Measurements from ENCODE around the gene RAPGEF3.

The RAPGEF3 gene

GRCh38 chr12:47785036-47785886, 26.6 kb upstream of the RAPGEF3 start:
- Histone ChIP-seq H3K4me3 (replicated peaks; ENCODE audit: low read depth, low read length) (no peak overlapping the region), H3K36me3 (ENCODE audit: control insufficient read depth, insufficient read depth, low read length) (peaks cover 32% of the 10 kb centered on the region), H3K27me3 (replicated peaks; ENCODE audit: control insufficient read depth, insufficient read depth, low read length) (no peaks in the 10 kb centered on the region)
- DNase-seq (ENCODE audit: extremely low read depth, insufficient read length): no peak
- no peak for TF ChIP-seq CTCF (IDR thresholded peaks at IDR 0.05; ENCODE audit: insufficient read depth, low read length, poor library complexity, severe bottlenecking)

DNA sequence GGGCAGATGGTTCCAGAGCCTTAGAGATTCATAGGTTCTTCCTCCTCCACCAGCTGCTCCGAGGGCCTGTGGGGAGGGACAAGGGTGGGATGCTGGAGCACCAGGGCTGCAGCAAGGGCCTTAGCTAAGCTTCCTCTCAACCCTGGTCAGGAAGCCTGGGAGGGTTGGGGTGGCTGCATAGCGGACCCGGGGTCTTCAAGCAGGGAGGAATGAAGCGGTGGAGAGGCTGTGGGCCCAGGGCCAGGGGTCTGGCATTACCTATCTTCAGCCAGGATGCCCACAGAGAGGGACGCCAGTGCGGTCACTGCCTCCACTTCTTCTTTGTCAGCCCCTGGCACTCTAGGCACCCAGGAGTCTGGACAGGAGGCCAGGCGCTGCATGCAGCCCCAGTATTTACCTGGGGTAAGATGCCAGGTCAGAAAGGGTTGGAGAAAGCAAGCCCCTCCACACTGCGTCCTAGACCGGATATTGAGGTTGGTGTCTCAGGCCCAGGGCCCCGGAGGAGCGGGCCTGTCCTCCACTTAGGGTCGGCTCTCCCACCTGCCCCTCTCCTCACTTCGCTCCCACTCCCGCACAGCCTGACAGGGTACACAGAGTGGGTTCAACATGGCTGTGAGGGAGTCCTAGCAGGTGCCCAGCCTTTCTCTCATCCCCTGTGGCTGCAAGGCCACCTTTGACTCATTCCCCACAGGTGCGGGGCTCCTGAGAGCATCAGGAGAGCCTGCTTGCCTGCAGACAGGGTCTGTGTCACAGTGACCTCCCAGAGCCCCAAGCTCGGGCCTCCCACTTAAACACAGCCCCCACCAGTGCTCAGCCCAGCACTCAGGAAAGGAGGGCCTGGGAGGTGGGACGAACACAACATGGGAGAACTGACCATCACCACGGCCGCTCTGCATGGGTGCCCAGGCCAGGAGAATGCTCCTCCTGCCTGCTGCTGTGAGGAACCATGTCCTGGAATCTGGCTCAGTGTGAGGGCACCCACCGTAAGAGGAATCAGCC, 25.4 kb upstream of the RAPGEF3 start:
- Histone ChIP-seq H3K4me3 (replicated peaks; ENCODE audit: low read depth, low read length) (no peak overlapping the region), H3K36me3 (ENCODE audit: control insufficient read depth, insufficient read depth, low read length) (peaks cover 25% of the 10 kb centered on the region), H3K27me3 (replicated peaks; ENCODE audit: control insufficient read depth, insufficient read depth, low read length) (no peaks in the 10 kb centered on the region)
- DNase-seq (ENCODE audit: extremely low read depth, insufficient read length): no peak
- no peak for TF ChIP-seq CTCF (IDR thresholded peaks at IDR 0.05; ENCODE audit: insufficient read depth, low read length, poor library complexity, severe bottlenecking)

DNA sequence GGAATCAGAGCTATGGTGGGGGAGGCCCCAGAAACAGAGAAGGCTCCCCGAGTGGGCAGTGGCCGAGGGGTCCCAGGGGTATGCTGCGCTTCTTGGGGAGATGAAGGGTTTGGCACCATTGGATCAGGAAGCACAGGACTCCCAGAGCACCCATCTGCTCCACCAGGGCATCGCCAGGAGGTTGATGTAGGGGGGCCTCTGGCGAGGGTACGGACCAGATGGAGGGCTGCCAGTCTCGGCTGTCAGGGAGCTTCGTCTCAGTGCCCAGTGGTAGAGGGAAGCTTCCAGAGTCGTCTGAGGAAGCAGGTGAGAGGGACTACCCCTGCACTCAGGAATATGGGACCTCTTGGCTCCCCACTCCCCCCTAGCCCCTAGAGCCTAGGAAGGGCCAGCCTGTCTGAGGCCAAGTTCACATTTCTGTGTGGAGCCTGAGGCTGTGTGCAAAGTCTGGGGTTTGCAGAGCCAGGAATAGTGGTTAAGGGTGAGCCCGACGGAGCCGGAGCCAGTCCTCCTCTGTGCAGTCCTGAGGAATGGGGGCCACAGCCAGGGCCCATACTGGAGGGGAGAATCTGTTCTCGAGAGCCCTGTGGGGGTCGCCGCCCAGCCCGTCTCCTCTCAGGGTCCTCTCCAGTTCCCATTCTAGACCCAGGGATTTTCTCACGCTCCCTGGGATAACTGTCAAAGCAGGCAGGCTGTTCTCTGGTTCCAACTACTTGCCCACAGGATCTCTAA, 24.5 kb upstream of the RAPGEF3 start:
- no peak overlapping the region for H3K4me3 ChIP-seq (replicated peaks; ENCODE audit: low read depth, low read length)
- H3K27me3 ChIP-seq (replicated peaks; ENCODE audit: control insufficient read depth, insufficient read depth, low read length): no peaks in the 10 kb centered on the region
- peaks cover 23% of the 10 kb centered on the region for H3K36me3 ChIP-seq (ENCODE audit: control insufficient read depth, insufficient read depth, low read length)
- TF ChIP-seq CTCF (IDR thresholded peaks at IDR 0.05; ENCODE audit: insufficient read depth, low read length, poor library complexity, severe bottlenecking): no peak
- DNase-seq (ENCODE audit: extremely low read depth, insufficient read length): no peak

DNA sequence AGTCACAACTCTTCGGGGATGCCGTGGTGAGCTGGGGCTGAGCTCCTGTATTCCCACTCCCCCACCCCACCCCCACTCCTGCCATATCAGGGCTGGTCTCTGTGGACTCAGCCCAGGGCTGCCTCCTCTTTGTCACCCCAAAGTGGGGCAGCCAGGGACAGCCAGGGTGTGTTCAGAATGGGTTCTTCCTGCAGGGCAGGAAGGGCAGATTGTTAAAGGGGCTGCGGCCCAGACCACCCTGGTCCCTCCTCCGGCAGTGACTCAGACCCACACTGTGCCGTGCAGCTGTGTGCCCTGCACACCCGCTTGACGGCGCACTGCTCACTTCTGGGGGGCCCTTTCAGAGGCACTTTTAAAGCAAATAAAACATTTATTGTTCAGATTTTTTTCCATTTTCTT, 23.7 kb upstream of the RAPGEF3 start:
- H3K4me3 ChIP-seq (replicated peaks; ENCODE audit: low read depth, low read length): no peak overlapping the region
- no peak for DNase-seq (ENCODE audit: extremely low read depth, insufficient read length)
- peaks cover 20% of the 10 kb centered on the region for H3K36me3 ChIP-seq (ENCODE audit: control insufficient read depth, insufficient read depth, low read length)
- no peak for TF ChIP-seq CTCF (IDR thresholded peaks at IDR 0.05; ENCODE audit: insufficient read depth, low read length, poor library complexity, severe bottlenecking)
- no peaks in the 10 kb centered on the region for H3K27me3 ChIP-seq (replicated peaks; ENCODE audit: control insufficient read depth, insufficient read depth, low read length)

- no peak for DNase-seq (ENCODE audit: extremely low read depth, insufficient read length)
- Histone ChIP-seq H3K4me3 (replicated peaks; ENCODE audit: low read depth, low read length) (no peak overlapping the region), H3K27me3 (replicated peaks; ENCODE audit: control insufficient read depth, insufficient read depth, low read length) (no peaks in the 10 kb centered on the region), H3K36me3 (ENCODE audit: control insufficient read depth, insufficient read depth, low read length) (peaks cover 17% of the 10 kb centered on the region)
- TF ChIP-seq CTCF (IDR thresholded peaks at IDR 0.05; ENCODE audit: insufficient read depth, low read length, poor library complexity, severe bottlenecking): no peak
Measured at GRCh38 chr12:47781479-47782371, 23.0 kb upstream of the RAPGEF3 start.
